GM19043 (cell line): ENCODE results near the gene ABCD1.
"Not testable (repeated sequence)": the region's sequence is repeated elsewhere in the genome, so short reads cannot be mapped to it uniquely, and the experiment has no call there.

ENCODE experiments used
- ATAC-seq: cut with Tn5 transposase; IDR thresholded peaks from one replicate; pipeline ENCODE4 v1.9.1; 2021; ENCODE audit warnings: low read depth; ENCODE audit not compliant: unreplicated experiment

Gene ABCD1

GRCh38 chrX:153746991-153747390, 22.3 kb downstream of the ABCD1 start:
- ATAC-seq, result not testable (repeated sequence)

GRCh38 chrX:153749017-153749416, 24.4 kb downstream of the ABCD1 start:
- ATAC-seq, result not testable (repeated sequence)

- ATAC-seq, result no peak
Measured at GRCh38 chrX:153750127-153750774, 25.6 kb downstream of the ABCD1 start.

- ATAC-seq, result no peak
Measured at GRCh38 chrX:153755136-153755535, 30.5 kb downstream of the ABCD1 start.

- ATAC-seq, result no peak
Measured at GRCh38 chrX:153761863-153762262, 37.2 kb downstream of the ABCD1 start.

GRCh38 chrX:153762626-153763173, 38.0 kb downstream of the ABCD1 start:
- ATAC-seq, result no peak

GRCh38 chrX:153763298-153763932, 38.8 kb downstream of the ABCD1 start:
- ATAC-seq, result no peak

- ATAC-seq, result no peak
Measured at GRCh38 chrX:153763989-153764755, 39.5 kb downstream of the ABCD1 start, which contains the start of gene PLXNB3. Gene PLXNB3 (plus strand): TSS chrX:153764249. CDS start chrX:153765536, 1,287 bp downstream.

GRCh38 chrX:153764786-153765137, 40.1 kb downstream of the ABCD1 start:
- no peak for ATAC-seq

- ATAC-seq, result no peak
Measured at GRCh38 chrX:153765138-153766079, 40.8 kb downstream of the ABCD1 start.

- ATAC-seq, result no peak
Measured at GRCh38 chrX:153766098-153766817, 41.6 kb downstream of the ABCD1 start.

- no peak for ATAC-seq
Measured at GRCh38 chrX:153766871-153767673, 42.4 kb downstream of the ABCD1 start.

GRCh38 chrX:153767674-153768055, 43.0 kb downstream of the ABCD1 start:
- no peak for ATAC-seq

GRCh38 chrX:153768311-153769157, 43.9 kb downstream of the ABCD1 start:
- ATAC-seq, result no peak

- ATAC-seq, result no peak
Measured at GRCh38 chrX:153769158-153769864, 44.7 kb downstream of the ABCD1 start.

GRCh38 chrX:153769865-153770600, 45.4 kb downstream of the ABCD1 start:
- ATAC-seq, result no peak
